IPS-15b (cell line): ENCODE results near the gene CARHSP1.

Experiments
- H3K27me3 ChIP-seq: one replicate; pipeline ENCODE4 v1.6.1; 2013; ENCODE audit warnings: low read length; ENCODE audit not compliant: control insufficient read depth, insufficient read depth
- H3K36me3 ChIP-seq: one replicate; pipeline ENCODE4 v1.6.1; 2013; ENCODE audit warnings: low read length; ENCODE audit not compliant: control insufficient read depth, insufficient read depth
- H3K4me1 ChIP-seq: one replicate; pipeline ENCODE4 v1.6.1; 2013; ENCODE audit warnings: mild to moderate bottlenecking, low read length; ENCODE audit not compliant: control insufficient read depth, insufficient read depth
- H3K4me3 ChIP-seq: one replicate; pipeline ENCODE4 v1.5.1; 2013; ENCODE audit warnings: low read depth, low read length
- H3K9ac ChIP-seq: one replicate; pipeline ENCODE4 v1.6.1; 2013; ENCODE audit warnings: low read depth, mild to moderate bottlenecking, low read length
- H3K9me3 ChIP-seq: one replicate; pipeline ENCODE4 v1.6.1; 2013; ENCODE audit warnings: mild to moderate bottlenecking, low read length; ENCODE audit not compliant: control insufficient read depth, insufficient read depth

CARHSP1 gene

GRCh38 chr16:8826278-8826879 is 42.4 kb downstream of the CARHSP1 start:
- Histone ChIP-seq H3K4me1 (peaks cover 11% of the 10 kb centered on the region), H3K9ac (no peak overlapping the region), H3K36me3 (peaks cover 11% of the 10 kb centered on the region), H3K9me3 (no peaks in the 10 kb centered on the region), H3K4me3 (no peak overlapping the region), H3K27me3 (no peaks in the 10 kb centered on the region)

- Histone ChIP-seq H3K9me3 (no peaks in the 10 kb centered on the region), H3K4me3 (no peak overlapping the region), H3K36me3 (peaks cover 34% of the 10 kb centered on the region), H3K4me1 (peaks cover 4% of the 10 kb centered on the region), H3K27me3 (no peaks in the 10 kb centered on the region), H3K9ac (no peak overlapping the region)
Observed at GRCh38 chr16:8822403-8822802, 46.4 kb downstream of the CARHSP1 start.

DNA sequence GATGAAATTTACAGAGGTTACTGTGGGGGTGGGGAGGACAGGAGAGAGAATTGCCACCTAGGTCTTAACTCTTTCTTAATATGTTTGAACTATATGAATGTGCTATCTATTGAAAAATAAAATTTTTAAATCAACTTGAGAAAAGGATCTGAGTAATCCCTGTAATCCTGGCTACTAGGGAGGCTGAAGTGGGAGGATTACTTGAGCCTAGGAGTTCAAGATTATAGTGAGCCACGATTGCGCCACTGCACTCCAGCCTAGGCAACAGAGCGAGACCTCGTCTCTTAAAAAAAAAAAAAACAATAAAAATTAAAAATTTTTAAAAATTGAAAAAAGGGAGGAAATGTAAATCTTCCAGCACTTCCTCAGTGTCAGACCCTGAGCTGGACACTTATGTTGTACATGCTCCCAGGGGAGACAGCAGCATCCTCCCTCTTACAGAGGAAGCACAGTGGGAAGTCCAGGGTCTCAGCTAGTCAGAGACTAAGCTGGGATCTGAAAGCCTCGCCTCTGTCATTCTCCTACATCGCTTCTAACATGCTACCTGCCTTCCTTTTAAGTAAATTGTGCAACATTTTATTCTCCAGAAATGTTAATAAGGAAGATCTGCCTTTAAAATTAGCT is 49.3 kb downstream of the CARHSP1 start:
- H3K9me3 ChIP-seq: no peaks in the 10 kb centered on the region
- H3K4me1 ChIP-seq: peaks cover 4% of the 10 kb centered on the region
- no peaks in the 10 kb centered on the region for H3K27me3 ChIP-seq
- peaks cover 49% of the 10 kb centered on the region for H3K36me3 ChIP-seq
- H3K9ac ChIP-seq: no peak overlapping the region
- H3K4me3 ChIP-seq: no peak overlapping the region

GRCh38 chr16:8818504-8819270 is 50.1 kb downstream of the CARHSP1 start:
- Histone ChIP-seq H3K4me3 (no peak overlapping the region), H3K4me1 (peaks cover 4% of the 10 kb centered on the region), H3K36me3 (peaks cover 53% of the 10 kb centered on the region), H3K27me3 (no peaks in the 10 kb centered on the region), H3K9me3 (no peaks in the 10 kb centered on the region), H3K9ac (no peak overlapping the region)

- no peaks in the 10 kb centered on the region for H3K27me3 ChIP-seq
- H3K36me3 ChIP-seq: peaks cover 69% of the 10 kb centered on the region
- no peaks in the 10 kb centered on the region for H3K9me3 ChIP-seq
- no peak overlapping the region for H3K4me3 ChIP-seq
- H3K4me1 ChIP-seq: no peaks in the 10 kb centered on the region
- no peak overlapping the region for H3K9ac ChIP-seq
Observed at GRCh38 chr16:8816967-8817655, 51.7 kb downstream of the CARHSP1 start.

- H3K9ac ChIP-seq: no peak overlapping the region
- no peaks in the 10 kb centered on the region for H3K4me1 ChIP-seq
- H3K36me3 ChIP-seq: peaks cover 63% of the 10 kb centered on the region
- H3K27me3 ChIP-seq: no peaks in the 10 kb centered on the region
- H3K4me3 ChIP-seq: no peak overlapping the region
- H3K9me3 ChIP-seq: no peaks in the 10 kb centered on the region
Observed at GRCh38 chr16:8814095-8814806, 54.6 kb downstream of the CARHSP1 start.

DNA sequence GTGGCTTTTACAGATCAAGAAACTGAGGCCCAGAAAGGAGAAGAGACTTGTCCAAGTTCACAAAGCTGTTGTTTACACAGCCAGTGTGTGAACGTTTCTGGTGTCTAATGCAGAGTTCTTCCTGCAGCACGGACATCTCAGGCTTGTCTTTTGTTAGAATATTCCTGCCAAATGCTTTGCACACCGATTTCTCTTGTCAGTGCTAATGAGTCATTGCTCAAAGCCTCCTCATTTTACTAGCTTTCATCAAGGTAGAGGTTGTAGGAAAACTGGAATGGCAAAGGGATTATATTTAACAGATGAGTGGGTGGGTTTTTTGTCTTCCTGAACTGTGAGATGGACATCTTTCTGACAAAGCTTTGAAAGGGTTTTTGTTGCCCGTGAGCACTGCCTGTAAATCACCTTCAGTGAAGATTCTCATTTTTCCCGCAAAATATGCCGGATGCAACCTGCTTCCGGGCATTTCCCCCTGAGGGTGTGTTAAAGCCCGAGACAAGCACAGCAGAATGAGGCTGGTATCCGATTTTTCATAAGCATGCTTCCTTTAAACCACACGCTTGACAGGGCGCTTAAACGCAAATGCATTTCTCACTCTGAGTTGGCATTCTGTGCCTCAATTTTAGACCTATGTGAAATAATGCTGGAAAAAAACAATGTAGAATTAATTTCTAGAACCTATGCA is 56.5 kb downstream of the CARHSP1 start:
- Histone ChIP-seq H3K9me3 (no peaks in the 10 kb centered on the region), H3K36me3 (peaks cover 65% of the 10 kb centered on the region), H3K4me3 (no peak overlapping the region), H3K9ac (no peak overlapping the region), H3K27me3 (no peaks in the 10 kb centered on the region), H3K4me1 (no peaks in the 10 kb centered on the region)

- no peak overlapping the region for H3K9ac ChIP-seq
- H3K27me3 ChIP-seq: no peaks in the 10 kb centered on the region
- H3K36me3 ChIP-seq: peaks cover 62% of the 10 kb centered on the region
- H3K4me1 ChIP-seq: no peaks in the 10 kb centered on the region
- H3K4me3 ChIP-seq: no peak overlapping the region
- no peaks in the 10 kb centered on the region for H3K9me3 ChIP-seq
Observed at GRCh38 chr16:8808613-8809353, 60.0 kb downstream of the CARHSP1 start.

GRCh38 chr16:8808009-8808408 is 60.8 kb downstream of the CARHSP1 start:
- Histone ChIP-seq H3K4me1 (no peaks in the 10 kb centered on the region), H3K9ac (no peak overlapping the region), H3K4me3 (no peak overlapping the region), H3K9me3 (no peaks in the 10 kb centered on the region), H3K36me3 (peaks cover 59% of the 10 kb centered on the region), H3K27me3 (no peaks in the 10 kb centered on the region)

GRCh38 chr16:8807189-8807588 is 61.6 kb downstream of the CARHSP1 start:
- Histone ChIP-seq H3K27me3 (no peaks in the 10 kb centered on the region), H3K9me3 (no peaks in the 10 kb centered on the region), H3K4me3 (no peak overlapping the region), H3K36me3 (peaks cover 59% of the 10 kb centered on the region), H3K9ac (no peak overlapping the region), H3K4me1 (no peaks in the 10 kb centered on the region)
